H54 (cell line): ENCODE measurements around the gene MRFAP1.
"Not testable (repeated sequence)": the region's sequence is repeated elsewhere in the genome, so short reads cannot be mapped to it uniquely, and the experiment has no call there.

Experiments
- DNase-seq: peaks from one replicate; pipeline ENCODE4 v3.0.0; 2011; ENCODE audit warnings: low spot score, mixed read lengths; ENCODE audit not compliant: insufficient read length
- FAIRE-seq: peaks from 3 replicates; lab custom pipeline; 2011; peaks lifted over from hg19 to GRCh38; lab: Jason Lieb, UNC
- POLR2A ChIP-seq: IDR thresholded peaks from 2 replicates; pipeline ENCODE4 v1.6.1; 2011; ENCODE audit warnings: low read depth, mild to moderate bottlenecking, low read length

Gene MRFAP1

DNA sequence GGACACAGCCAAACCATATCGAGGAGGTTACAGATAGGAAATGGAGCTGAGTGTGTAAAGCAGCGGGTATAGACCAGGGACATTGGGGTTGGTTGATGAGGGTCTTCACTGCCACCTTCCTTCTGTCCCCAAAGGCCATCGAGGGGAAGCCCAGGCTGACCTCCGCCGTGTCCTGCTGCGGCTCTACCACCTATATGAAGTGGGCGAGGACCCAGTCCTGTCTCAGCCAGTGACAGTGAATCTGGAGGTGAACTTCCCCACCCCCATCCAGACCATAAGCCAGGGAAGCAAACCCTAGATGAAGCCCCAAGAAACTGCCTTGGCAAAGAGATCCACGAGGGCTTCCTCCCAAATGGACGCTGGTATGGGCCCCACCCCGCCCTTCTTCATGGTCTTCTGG, 23.2 kb upstream of the MRFAP1 start:
- no peak for TF ChIP-seq POLR2A
- FAIRE-seq: no peak
- DNase-seq: no peak

DNA sequence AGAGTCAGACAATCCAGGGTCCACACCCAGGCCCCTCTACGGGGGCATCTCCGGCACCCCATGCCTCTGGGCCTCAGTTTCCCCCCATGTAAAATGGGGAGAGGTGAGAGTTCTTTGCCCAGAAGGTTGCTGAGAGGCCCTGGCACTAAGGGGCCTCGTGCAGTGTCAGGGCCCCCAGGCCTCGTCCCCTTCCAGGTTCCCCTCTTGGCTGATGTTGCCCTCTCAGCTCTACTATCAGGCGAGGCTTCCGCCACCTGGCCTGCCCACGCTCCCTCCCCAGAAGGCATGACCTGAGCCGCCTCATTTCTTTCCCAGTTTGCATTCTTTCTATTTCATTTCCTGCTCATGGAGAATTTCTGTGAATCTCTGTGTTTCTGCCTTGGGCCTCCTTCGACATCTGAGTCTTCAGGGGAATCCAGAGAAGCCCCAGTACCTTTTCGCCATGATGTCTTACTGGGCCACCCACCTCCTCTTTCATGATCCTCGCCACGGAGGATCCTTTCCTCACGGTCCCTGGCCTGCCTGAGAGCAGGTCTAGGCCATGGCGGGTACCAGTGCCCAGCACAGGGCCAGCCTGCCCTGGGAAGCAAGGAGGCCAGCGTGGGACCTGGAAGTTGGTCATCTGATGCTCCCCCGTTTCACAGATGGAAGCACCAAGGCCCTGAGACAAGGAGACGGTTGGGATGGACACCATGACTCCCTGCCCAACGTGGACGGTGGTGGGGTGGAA, 21.9 kb upstream of the MRFAP1 start:
- no peak for FAIRE-seq

DNA sequence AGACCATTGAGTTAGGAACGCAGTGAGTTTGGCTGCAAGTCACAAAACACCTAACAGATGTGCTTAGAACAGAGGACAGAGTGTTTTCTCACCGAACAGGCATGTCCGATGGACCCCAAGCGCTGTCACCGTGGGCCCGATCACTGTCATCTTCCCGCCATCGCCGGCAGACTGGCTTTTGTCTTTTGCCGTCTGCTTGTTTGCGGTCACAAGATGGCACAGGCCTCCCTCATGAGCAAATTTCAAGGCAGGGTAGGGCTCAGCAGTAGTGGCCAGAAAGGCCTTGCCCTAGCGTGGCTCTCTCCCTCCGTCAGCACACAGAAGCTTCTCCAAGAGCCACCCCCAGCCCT, 21.4 kb upstream of the MRFAP1 start:
- no peak for FAIRE-seq
- DNase-seq: no peak
- no peak for TF ChIP-seq POLR2A

More for the DNA sequence above, 21.9 kb upstream of the MRFAP1 start:
- no peak for DNase-seq
- no peak for TF ChIP-seq POLR2A

DNA sequence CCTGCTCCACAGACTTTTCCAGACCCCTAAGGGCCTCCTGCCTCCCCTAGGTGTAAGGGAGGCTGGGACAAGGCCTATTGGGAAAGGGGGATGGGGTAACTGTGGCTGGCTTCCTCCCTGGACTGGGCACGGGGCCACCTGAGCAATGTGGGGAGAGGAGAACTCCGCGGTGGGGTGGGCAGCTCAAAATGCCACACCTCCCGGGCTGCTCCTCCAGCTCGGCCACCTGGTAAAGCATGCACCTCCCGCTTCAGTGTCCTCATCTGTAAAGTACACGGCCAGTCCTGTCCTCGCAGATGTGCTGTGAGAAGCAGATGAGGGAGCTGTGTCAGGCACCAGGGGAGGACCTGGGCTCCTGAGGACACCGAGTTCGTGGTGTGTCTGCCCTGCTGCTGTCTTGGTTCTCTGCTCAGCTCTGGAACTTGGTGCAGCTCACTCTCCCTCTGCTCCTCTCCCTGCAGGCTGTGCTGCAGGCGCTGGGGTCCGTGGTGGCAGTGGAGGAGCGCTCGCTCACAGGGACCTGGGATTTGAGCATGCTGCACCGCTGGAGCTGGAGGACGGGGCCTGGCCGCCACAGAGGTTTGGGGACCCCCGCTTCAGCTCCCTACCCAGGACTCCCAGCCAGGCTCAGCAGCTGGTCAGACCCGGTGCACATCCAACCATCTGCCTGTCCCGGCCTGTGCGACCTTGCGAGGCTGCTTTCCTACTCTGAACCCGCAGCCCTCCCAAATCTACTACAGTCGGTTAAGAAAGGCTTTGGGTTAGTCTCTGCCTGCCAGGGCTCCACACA, 20.8 kb upstream of the MRFAP1 start:
- no peak for DNase-seq
- TF ChIP-seq POLR2A: no peak
- no peak for FAIRE-seq

DNA sequence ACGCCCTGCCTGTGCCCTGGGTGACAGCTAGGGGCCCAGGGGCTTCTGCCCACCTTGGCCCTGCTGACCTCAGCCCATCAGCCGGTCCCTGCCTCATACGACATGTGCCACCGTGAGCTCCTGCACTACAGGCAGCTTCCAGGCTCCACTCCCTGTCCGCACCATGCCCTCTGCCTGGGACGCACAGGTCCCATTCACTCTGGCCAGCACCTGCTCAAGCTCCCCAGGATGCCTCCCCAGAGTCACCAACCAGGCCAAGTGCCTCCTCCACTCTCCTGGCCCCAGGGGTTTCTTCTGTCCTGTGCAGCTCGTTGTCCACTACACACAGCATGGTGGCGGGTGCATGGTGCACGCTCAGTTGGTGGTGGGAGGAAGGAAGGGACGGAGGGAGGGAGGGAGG, 20.2 kb upstream of the MRFAP1 start:
- TF ChIP-seq POLR2A: no peak
- no peak for DNase-seq
- FAIRE-seq: no peak

DNA sequence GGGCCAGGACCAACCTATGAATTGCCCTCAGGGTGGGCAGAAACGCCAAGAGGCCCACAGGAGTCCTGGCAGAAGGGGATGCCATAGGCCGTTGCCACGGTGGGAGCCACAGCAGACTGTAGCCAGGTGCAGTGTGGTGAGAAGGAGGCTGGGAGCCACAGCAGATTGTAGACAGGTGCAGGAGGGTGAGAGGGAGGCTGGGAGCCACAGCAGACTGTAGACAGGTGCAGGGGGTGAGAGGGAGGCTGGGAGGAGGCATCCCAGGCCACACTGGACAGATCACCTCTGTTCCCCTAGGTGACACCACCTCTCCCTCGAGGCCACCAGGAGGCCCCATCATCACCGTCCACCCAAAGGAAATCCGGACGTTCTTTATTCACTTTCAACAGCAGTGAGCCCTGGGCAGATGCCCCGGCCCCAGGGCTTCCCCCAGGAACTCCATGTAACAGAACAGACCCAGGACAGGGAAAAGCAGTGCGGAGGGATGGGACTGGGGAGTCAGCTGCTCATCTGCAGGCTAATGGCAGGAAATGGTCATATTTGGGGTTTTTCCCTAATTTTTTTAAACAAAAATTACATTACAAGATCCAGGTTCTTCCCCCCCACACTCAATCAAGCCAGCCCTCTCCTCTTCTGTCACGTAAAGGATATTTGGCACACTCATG, 19.5 kb upstream of the MRFAP1 start:
- no peak for TF ChIP-seq POLR2A
- DNase-seq (no peak), FAIRE-seq (no peak)

DNA sequence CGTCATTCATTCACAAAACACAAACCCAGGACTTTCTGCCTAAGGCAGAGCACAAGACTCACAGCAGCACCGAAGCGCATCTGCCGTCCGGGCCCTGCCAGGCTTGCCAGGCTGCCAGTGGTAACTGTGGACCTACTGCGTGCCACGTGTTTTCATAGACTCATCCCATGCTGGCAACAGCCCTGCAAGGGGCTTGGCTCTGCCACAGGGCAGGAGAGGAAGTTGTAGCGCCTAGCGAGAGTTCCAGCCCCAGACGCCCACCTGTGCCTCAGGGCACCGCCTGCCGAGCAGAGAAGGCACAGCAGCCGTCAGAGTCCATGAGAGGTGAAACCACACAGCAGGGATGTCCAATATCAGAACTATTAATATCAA, 18.9 kb upstream of the MRFAP1 start:
- no peak for DNase-seq
- FAIRE-seq: no peak
- TF ChIP-seq POLR2A: no peak

DNA sequence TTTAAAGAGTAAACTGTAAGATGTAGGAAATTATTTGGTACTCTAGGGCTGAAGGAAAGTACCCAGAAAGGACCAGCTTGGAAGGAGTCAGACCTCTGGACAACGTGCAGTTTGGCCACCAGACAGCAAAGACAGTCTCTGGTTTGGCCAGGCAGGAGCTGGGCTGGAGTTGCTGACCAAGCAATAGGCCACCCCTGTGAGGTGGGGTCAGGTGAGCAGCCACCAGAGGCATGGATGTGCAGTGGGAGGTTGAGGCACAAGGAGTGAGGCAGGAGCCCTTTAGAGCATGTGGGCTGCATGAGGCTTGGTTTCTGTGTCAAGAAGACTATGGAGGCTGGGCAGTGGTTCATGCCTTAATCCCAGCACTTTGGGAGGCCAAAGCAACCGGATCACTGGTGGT, 17.7 kb upstream of the MRFAP1 start:
- TF ChIP-seq POLR2A: no peak
- DNase-seq: no peak
- FAIRE-seq: no peak

DNA sequence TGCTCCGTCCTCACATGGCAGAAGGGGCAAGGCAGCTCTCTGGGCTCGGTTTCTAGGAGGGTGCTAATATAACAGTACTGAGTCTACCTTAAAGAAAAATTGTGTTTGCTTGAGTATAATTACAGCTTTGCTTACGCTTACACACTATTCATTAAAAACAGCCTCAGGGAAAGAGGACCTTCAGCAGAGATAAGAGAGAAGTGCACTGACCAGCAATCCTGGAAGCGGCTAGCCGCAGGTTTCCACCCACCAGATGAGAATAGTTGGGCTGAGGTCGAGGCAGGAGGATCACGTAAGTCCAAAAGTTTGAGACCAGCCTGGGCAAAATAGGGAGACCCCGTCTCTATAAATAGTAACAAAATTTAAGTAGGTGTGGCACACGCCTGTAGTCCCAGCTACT, 15.2 kb upstream of the MRFAP1 start:
- TF ChIP-seq POLR2A: no peak
- DNase-seq: no peak
- no peak for FAIRE-seq

DNA sequence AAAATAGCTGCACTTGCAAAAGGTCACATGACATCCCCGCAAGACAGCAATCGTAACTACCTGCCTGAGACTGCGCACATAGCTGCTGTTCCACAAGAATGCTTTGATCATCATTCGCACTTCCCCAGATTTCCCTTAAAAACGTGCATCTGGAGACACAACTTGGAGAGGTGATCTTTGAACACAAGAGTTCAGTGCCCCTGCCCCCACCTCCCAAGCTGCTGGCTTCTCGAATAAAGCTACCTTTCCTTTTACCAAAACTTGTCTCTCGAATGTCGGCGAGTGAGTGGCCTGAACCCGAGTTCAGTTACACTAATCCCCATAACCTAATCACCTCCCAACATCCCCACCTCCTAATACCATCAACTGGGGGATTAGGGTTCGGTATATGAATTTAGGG, 14.4 kb upstream of the MRFAP1 start:
- FAIRE-seq (no peak), DNase-seq (no peak)
- no peak for TF ChIP-seq POLR2A

DNA sequence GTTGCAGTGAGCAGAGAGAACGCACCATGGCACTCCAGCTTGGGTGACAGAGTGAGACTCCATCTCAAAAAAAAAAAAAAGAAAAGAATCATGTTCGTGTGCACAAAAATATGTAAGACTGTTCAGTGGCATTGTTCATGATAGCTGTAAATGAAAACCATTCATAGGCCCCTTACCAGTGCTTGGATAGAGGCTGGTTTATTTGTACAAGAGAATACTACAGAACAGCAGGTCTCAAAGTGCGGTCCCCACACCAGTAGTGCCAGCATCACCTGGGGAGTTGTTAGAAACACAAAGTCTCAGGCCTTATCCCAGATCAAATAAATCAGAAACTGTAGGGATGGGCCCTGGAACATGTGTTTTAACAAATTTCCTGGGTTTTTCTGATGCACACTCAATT, 12.7 kb upstream of the MRFAP1 start:
- DNase-seq: no peak
- FAIRE-seq: no peak
- TF ChIP-seq POLR2A: no peak

DNA sequence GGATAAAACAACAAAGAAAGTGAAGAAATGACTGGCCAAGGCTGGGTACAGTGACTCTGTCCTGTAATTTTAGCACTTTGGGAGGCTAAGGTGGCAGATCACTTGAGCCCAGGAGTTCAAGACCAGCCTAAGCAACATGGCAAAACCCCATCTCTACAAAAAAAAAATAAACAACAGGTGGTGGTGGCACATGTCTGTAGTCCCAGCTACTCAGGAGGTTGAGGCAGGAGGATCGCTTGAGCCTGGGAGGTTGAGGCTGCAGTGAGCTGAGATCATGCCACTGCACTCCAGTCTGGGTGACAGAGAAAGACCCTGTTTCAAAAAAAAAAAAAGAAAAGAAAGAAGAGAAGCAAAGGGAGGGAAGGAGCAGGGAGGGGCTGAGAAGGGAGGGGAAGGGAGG, 12.0 kb upstream of the MRFAP1 start:
- DNase-seq, FAIRE-seq: not testable (repeated sequence)

DNA sequence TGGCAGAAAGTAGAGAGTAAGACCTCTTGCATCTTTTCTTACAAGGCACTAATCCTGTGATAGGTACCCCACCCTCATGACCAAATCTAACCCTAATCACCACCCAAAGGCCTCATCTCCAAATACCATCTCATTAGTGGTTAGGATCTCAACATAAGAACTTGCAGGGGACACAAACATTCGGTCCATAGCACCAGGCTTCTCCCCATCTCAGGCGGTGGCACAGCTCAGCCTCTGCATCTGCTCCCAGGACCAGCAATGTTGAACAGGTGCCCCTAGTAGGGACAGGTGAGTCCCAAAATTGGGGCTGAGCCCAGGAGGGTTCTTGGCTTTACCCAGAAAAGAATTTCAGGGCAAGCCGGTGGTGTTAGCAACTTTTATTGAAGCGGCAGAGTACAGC, 8.4 kb upstream of the MRFAP1 start:
- FAIRE-seq (no peak), DNase-seq (no peak)
- TF ChIP-seq POLR2A: no peak

DNA sequence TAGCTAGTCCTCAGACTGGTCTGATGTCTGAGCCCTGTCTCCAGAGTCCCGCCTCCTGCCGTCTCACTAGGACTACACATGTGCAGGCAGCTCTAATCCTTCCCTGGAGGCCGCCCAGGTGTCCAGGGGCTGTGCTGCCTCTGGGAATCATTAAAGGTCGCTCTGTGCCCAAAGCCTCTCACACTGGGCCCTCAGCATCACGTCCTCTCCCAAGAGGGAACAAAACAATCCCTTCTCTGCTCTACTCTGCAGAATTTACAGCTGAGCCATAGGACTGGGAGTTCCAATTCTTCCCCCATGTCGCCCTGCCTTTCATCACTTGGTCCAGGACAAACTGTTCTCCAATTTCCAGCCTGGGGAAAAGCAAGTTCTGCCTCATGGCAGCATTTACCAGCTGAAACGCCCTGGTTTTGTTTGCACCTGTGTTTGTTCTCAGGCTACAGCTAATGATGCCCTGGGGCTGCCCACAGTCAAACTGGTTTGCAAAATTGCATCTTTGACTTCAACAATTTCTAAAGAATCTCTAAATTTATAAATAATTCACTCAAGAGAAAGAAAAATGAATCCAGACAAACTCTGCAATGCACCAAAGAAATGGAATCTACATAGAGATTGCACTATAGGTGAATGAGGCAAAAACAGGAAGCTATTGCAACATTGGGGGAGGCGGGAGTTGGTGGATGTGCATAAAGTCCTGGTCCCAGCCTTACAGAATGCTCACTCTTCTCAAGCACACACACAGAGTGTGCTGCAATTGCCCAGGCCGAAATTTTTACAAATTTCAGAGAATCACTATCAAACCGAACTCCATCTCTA, 7.2 kb upstream of the MRFAP1 start:
- no peak for TF ChIP-seq POLR2A

More for the DNA sequence above, 7.2 kb upstream of the MRFAP1 start:
- no peak for FAIRE-seq
- no peak for DNase-seq
